ENCODE measurements around the gene GPR37L1. TPM values are rescaled to one million over a fixed set of nuclear protein-coding genes. Genes with fewer than 3 reads are reported as not detected.

The GPR37L1 gene
- total and polyA plus RNA-seq, 3 donors from 2014 or later, result 0.42 to 1.6 (median 0.56) TPM

- H3K4me1 ChIP-seq, result peaks cover 5% of the 10 kb centered on the region
- H3K27me3 ChIP-seq, result no peaks in the 10 kb centered on the region
- intact Hi-C loops (cut with DNase I; ENCODE audit: low total_unique reads), result no loop called here
- H3K9me3 ChIP-seq, result no peaks in the 10 kb centered on the region
- H3K36me3 ChIP-seq (ENCODE audit: low read depth, missing control alignments), result no peaks in the 10 kb centered on the region
- 63 to 76% methylated on average over 7 of the region's 7 CpGs for WGBS, 2 donors
- H3K4me3 ChIP-seq, result no peak overlapping the region
- H3K27ac ChIP-seq, result no peak overlapping the region
- peak; percentile 14 for DNase-seq
- no peak for TF ChIP-seq POLR2A (IDR thresholded peaks at IDR 0.05)
- TF ChIP-seq CTCF (IDR thresholded peaks at IDR 0.05), result no peak
These were observed 36.9 kb upstream of the GPR37L1 start for GRCh38 chr1:202085682-202086373.

- no peak for DNase-seq
- H3K27me3 ChIP-seq, result no peaks in the 10 kb centered on the region
- TF ChIP-seq CTCF (IDR thresholded peaks at IDR 0.05) (no peak), POLR2A (IDR thresholded peaks at IDR 0.05) (no peak)
- H3K36me3 ChIP-seq (ENCODE audit: low read depth, missing control alignments), result no peaks in the 10 kb centered on the region
- H3K4me1 ChIP-seq, result peaks cover 4% of the 10 kb centered on the region
- no peak overlapping the region for H3K27ac ChIP-seq
- intact Hi-C loops (cut with DNase I; ENCODE audit: low total_unique reads), result no loop called here
- H3K9me3 ChIP-seq, result no peaks in the 10 kb centered on the region
- H3K4me3 ChIP-seq, result no peak overlapping the region
- WGBS, 2 donors, result 51 to 65% methylated on average over 5 to 7 of the region's 7 CpGs
These were observed 36.0 kb upstream of the GPR37L1 start for GRCh38 chr1:202086579-202087350.

GRCh38 chr1:202088206-202088605, 34.5 kb upstream of the GPR37L1 start:
- 63% methylated on average over 3 of the region's 3 CpGs for WGBS, 2 donors
- Histone ChIP-seq H3K27me3 (no peaks in the 10 kb centered on the region), H3K4me1 (no peaks in the 10 kb centered on the region), H3K4me3 (no peak overlapping the region), H3K27ac (no peak overlapping the region), H3K36me3 (ENCODE audit: low read depth, missing control alignments) (no peaks in the 10 kb centered on the region), H3K9me3 (no peaks in the 10 kb centered on the region)
- intact Hi-C loops (cut with DNase I; ENCODE audit: low total_unique reads), result no loop called here
- no peak for DNase-seq
- TF ChIP-seq POLR2A (IDR thresholded peaks at IDR 0.05) (no peak), CTCF (IDR thresholded peaks at IDR 0.05) (no peak)

- DNase-seq, result no peak
- WGBS, 2 donors, result 91 to 98% methylated on average over 3 of the region's 3 CpGs
- Histone ChIP-seq H3K27me3 (no peaks in the 10 kb centered on the region), H3K4me3 (no peak overlapping the region), H3K27ac (no peak overlapping the region), H3K4me1 (no peaks in the 10 kb centered on the region), H3K9me3 (no peaks in the 10 kb centered on the region), H3K36me3 (ENCODE audit: low read depth, missing control alignments) (no peaks in the 10 kb centered on the region)
- TF ChIP-seq CTCF (IDR thresholded peaks at IDR 0.05), result no peak
- TF ChIP-seq POLR2A (IDR thresholded peaks at IDR 0.05), result no peak
- intact Hi-C loops (cut with DNase I; ENCODE audit: low total_unique reads), result no loop called here
These were observed 31.7 kb upstream of the GPR37L1 start for GRCh38 chr1:202090994-202091393.

Measured in testis (tissue), 3 donors.